ENCODE measurements around the gene FAM89A.

- TF ChIP-seq ZFX (CRISPR knock-in tag; IDR thresholded peaks at IDR 0.05; ENCODE audit: low read depth), result no peak
- TF ChIP-seq EZH2 (conservative IDR thresholded peaks at IDR 0.05; ENCODE audit: low read depth, low read length), result no peak
- no peak for TF ChIP-seq FOSL2 (CRISPR knock-in tag; IDR thresholded peaks at IDR 0.05)
- no peak for TF ChIP-seq CTCF (CRISPR knock-in tag; IDR thresholded peaks at IDR 0.05)
- TF ChIP-seq IRF2 (CRISPR knock-in tag; IDR thresholded peaks at IDR 0.05), result no peak
- TF ChIP-seq ZSCAN31 (CRISPR knock-in tag; IDR thresholded peaks at IDR 0.05; ENCODE audit: low read depth), result no peak
- TF ChIP-seq REPIN1 (CRISPR knock-in tag; IDR thresholded peaks at IDR 0.05; ENCODE audit: borderline replicate concordance, low read depth), result no peak
- no peak for TF ChIP-seq TEAD2 (CRISPR knock-in tag; IDR thresholded peaks at IDR 0.05)
- no peak for TF ChIP-seq BRCA1 (CRISPR knock-in tag; IDR thresholded peaks at IDR 0.05)
Observed at GRCh38 chr1:231078250-231078649, 38.2 kb upstream of the FAM89A start.

Data from HepG2 (cell line).